Stimulated activated CD8-positive, alpha-beta memory T cell treated with anti-CD3 and anti-CD28 coated beads, Interleukin-2, amount 100 ng/mL, for 48 hours (primary cell): Measurements from ENCODE around the gene ZNF148.
"Not testable (repeated sequence)": the region's sequence is repeated elsewhere in the genome, so short reads cannot be mapped to it uniquely, and the experiment has no call there.

Source experiments
- DNase-seq, 2 donors: peaks; one replicate each; pipeline ENCODE4 v3.0.0-alpha.2; 2020; ENCODE audit warnings: low read depth in 2 of 2

ZNF148 gene

GRCh38 chr3:125375950-125376679, 990 bp upstream of the ZNF148 start:
- no peak for DNase-seq

- DNase-seq = peak; percentile 5 to 14
These were observed 577 bp downstream of the ZNF148 start for GRCh38 chr3:125374501-125374995.

DNA sequence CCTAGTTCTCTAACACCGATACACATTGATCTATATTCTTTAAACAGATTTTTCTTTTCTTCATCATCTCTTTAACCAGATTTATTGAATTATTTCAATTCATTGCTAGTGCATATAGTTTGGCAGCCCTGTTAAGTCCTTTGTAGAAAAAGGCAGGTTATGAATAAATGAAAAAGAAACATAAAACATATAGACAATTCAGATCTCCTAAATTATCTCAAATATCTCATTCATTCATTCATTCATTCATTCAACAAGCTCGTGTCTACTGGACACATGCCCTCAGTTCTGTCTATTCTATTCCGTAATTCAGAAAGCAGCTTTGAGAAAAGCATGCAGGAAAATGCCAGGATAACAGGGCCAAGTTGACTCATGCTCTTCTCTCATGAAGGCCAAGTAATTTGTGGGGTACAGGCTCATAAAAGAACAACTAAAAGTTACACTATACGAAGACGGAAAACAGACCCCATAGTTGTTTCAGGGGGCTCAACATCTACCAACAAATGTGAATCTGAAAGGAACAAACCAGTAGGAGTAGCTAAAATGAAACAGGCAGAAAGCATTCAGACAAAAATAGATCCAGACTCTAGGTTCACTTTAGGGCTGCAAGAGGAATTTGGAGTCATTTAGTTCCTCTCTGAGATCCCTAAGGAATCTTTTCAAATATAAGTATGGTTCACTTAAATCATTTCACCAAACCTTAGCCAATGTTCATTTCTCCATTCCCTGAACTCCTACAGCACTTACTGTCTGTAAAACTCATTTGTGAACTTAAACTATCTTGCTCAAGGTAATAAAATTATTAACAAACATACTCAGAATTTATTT, 7.5 kb downstream of the ZNF148 start:
- no peak for DNase-seq

GRCh38 chr3:125366132-125366531, 9.0 kb downstream of the ZNF148 start:
- DNase-seq = no peak

GRCh38 chr3:125359700-125360099, 15.4 kb downstream of the ZNF148 start:
- no peak for DNase-seq

- DNase-seq = no peak
These were observed 16.2 kb downstream of the ZNF148 start for GRCh38 chr3:125358923-125359322.

- DNase-seq = no peak
These were observed 17.3 kb downstream of the ZNF148 start for GRCh38 chr3:125357837-125358236.

DNA sequence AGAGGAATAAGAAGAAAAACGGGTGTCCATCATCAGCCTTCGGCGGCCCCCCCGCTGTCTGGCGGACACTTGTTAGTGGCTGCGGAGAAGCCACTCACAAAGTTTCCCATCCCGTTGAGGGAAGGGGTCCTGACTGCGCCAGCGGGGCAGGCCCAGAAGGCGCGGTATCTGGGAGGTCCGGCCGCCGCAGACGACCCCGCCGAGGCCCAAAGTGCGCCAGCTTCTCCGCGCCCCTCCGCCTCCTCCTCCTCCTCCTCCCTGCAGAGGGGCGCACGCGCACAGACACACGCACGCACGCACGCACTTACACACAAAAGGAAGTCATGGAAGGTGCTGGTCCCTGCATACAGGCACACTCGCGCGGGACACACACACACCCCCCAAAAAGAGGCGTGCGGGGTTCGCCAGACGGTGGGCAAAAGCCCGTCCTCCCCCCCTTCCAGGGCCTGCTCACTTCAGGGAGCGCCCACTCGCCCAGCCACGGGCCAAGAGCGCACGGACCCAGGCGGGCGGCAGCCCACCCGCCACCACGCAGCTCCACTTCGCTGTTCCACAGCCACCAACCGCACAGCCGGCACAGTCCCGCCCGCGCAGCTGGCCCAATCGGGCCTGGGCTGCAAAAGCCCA, 18.0 kb downstream of the ZNF148 start:
- peak; percentile 41 for DNase-seq

DNA sequence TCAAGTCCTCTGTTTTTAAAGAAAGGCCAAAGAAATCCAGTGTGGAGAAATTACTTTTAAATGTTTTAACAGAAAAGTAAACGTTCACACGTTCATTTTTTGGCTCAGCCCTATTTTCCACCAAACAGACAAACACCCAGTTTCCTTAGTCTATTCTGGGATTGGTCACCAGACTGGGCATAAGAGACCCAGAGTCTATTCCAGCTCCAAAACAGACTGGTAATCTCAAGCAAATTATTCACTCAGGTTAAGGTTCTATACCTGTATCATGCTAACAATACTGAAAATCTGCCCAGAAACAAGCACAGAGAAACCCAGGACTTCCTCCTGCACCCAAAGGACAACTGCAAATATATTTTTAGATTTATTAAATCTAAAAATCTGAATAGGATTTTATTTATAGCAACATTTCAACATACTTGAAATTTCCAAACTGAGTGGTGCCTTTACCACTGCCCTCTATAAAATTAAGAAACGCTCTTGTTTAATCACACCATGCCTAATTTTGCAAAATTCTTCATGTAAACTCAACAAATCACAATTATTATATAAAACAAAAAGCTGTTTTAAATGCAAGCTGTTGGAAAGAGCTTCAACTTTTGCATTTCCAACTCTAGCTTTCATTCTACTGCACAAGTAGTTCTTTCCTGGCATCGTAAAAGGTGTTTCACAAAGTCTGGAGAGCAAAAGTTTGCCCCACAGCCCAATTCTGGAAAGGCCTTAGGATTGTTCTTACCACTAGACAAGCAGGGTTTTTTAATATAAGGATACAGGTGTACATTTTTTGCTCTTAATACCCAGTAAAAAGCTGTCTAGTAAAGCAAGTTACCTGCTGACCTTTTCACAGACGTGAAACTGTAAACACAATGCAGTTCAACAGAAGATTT, 18.7 kb downstream of the ZNF148 start:
- no peak for DNase-seq

DNA sequence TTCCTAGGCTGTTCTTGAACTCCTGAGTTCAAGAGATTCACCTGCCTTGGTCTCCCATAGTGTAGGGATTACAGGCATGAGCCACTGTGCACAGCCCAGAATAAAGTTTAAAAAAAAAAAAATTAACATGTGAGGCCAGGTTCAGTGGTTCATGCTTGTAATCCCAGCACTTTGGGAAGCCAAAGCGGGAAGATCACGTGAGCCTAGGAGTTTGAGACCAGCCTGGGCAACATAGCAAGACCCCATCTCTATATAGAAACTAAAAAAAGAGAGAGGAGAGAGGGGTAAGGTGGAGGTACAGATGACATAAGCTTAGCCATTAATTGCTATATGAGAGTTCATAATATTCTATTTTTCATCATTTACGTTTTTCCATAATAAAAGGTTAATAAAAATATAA, 21.5 kb downstream of the ZNF148 start:
- DNase-seq = no peak

GRCh38 chr3:125353128-125353527, 22.0 kb downstream of the ZNF148 start:
- no peak for DNase-seq

DNA sequence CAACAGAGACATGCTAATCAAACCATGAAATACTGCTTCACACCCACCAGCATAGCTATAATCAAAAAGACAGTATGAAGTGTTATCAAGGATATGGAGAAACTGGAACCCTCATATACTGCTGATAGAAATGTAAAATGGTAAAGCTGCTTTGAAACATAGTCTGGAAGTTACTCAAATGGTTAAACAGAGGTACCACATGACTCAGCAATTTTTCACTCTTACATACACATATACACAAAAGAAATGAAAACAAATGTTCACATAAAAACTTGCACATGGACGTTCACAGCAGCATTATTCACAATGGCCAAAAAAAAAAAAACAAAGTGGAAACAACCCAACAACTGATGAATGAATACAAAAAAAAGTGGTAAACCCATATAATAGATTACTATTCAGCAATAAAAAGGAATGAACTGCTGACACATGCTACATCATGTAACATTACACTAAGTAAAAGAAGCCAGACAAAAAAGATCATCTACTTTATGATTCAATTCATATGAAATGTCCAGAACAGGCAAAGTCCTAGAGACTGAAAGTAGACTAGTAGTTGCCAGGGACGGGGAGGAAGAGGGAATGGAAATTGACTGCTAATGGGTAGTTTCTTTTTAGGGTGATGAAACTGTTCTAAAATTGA, 23.2 kb downstream of the ZNF148 start:
- no peak for DNase-seq

DNA sequence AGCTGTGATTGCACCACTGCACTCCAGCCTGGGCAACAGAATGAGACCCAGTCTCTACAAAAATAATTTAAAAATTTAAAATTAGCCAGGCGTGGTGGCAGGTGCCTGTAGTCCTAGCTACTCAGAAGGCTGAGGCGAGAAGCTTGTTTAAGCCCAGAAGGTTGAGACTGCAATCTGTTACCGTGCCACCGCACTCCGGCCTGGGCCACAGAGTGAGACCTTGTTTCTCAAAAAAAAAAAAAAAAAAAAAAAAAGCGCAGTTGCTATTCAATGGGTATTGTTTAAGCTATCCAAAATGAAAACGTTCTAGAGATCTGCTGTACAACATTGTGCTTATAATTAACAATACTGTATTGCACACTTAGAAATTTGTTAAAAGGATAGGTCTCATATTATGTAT, 24.0 kb downstream of the ZNF148 start:
- no peak for DNase-seq

DNA sequence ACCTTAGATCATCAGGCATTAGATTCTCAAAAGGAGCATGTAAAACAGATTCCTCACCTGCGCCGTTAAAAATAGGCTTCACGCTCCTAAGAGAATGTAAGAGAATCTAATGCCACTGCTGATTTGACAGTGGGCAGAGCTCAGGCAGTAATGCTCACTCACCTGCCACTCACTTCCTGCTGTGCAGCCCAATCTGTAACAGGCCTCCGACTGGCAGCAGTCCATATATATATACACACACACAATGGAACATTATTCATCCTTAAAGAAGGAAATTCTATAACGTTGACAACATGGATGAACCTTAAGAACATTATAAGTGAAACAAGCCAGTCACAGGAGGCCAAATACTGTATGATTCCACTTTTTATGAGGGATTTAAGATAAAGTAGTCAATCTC, 24.5 kb downstream of the ZNF148 start:
- DNase-seq = no peak

GRCh38 chr3:125349556-125350165, 25.5 kb downstream of the ZNF148 start:
- no peak for DNase-seq

GRCh38 chr3:125349055-125349454, 26.1 kb downstream of the ZNF148 start:
- no peak for DNase-seq

GRCh38 chr3:125343367-125343766, 31.8 kb downstream of the ZNF148 start:
- DNase-seq = not testable (repeated sequence)

GRCh38 chr3:125340121-125340520, 35.0 kb downstream of the ZNF148 start:
- DNase-seq = no peak

GRCh38 chr3:125337506-125337905, 37.6 kb downstream of the ZNF148 start:
- no peak for DNase-seq
